ENCODE results near the gene REPIN1. TPM values are rescaled to one million over a fixed set of nuclear protein-coding genes. Genes with fewer than 3 reads are reported as not detected.

The REPIN1 gene
- total and polyA plus RNA-seq, 9 of the 15 experiments (the other 6 are each of a cell fraction or from before 2014, with no cell fraction given), result 8.1 to 283 (median 94.3) TPM

- TF ChIP-seq REST (IDR thresholded peaks at IDR 0.05; ENCODE audit: borderline replicate concordance) (no peak), REST (CRISPR knock-in tag; IDR thresholded peaks at IDR 0.05; ENCODE audit: low read depth) (no peak), LCOR (CRISPR knock-in tag; IDR thresholded peaks at IDR 0.05) (0 out of 2 replicates have a peak, but pooled peaks have one; percentile 78), NEUROD1 (IDR thresholded peaks at IDR 0.05; ENCODE audit: borderline replicate concordance, low read depth, low read length, partially characterized antibody) (peak; percentile 10), DPF2 (IDR thresholded peaks at IDR 0.05) (no peak), GABPB2 (CRISPR knock-in tag; conservative IDR thresholded peaks at IDR 0.05) (0 out of 2 replicates have a peak, but pooled peaks have one; percentile 61), IRF1 (CRISPR knock-in tag; IDR thresholded peaks at IDR 0.05; ENCODE audit: borderline replicate concordance) (no peak), ZNF780A (CRISPR knock-in tag; IDR thresholded peaks at IDR 0.05) (no peak), USF1 (CRISPR knock-in tag; IDR thresholded peaks at IDR 0.05) (no peak), ZNF134 (CRISPR knock-in tag; conservative IDR thresholded peaks at IDR 0.05) (no peak), ZNF445 (CRISPR knock-in tag; IDR thresholded peaks at IDR 0.05; ENCODE audit: low read depth) (0 out of 2 replicates have a peak, but pooled peaks have one; percentile 36), ZBTB12 (CRISPR knock-in tag; IDR thresholded peaks at IDR 0.05) (no peak), MEIS2 (IDR thresholded peaks at IDR 0.05; ENCODE audit: partially characterized antibody) (peak; percentile 70), ZBTB34 (CRISPR knock-in tag; IDR thresholded peaks at IDR 0.05) (peak; percentile 79; the same call in 1 of the 2 replicates)
Measured at GRCh38 chr7:150322114-150322832, 46.3 kb upstream of the REPIN1 start (continued).

Data from K562 (cell line).